ENCODE data around the gene EIF2S3. TPM values are rescaled to one million over a fixed set of nuclear protein-coding genes. Genes with fewer than 3 reads are reported as not detected.

The EIF2S3 gene
- total RNA-seq, 2 experiments from 2014 or later, result 197 to 202 TPM

DNA sequence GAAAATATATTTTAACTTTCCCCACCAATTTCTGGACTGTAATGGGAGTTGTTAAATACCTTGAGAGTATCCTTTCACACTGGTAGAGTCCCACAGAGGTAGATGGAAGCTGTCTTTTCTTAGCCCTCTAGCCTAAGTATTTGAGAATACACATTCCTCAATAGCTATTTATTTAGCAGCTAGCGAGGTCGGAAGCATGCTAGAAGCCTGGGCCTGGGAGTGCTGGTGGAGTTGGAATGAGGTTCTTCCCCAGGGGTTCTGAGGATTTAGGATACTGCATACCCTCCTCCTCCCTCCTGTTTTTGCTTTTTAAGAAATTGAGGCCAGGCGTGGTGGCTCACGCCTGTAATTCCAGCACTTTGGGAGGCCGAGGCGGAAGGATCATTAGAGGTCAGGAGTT is 26.8 kb upstream of the EIF2S3 start:
- no peaks in the 10 kb centered on the region for H3K36me3 ChIP-seq (ENCODE audit: insufficient read depth, low read length)
- no peak overlapping the region for H3K4me3 ChIP-seq (ENCODE audit: low read length)
- Mint-ChIP-seq H3K9me3 (no peaks in the 10 kb centered on the region), H3K27ac (no peak overlapping the region), H3K27me3 (no peaks in the 10 kb centered on the region), H3K4me3 (no peak overlapping the region), H3K4me1 (ENCODE audit: low read depth) (peaks cover 10% of the 10 kb centered on the region), H3K36me3 (ENCODE audit: low read depth) (peaks cover 4% of the 10 kb centered on the region)
- ATAC-seq (ENCODE audit: poor library complexity) (no peak), DNase-seq (no peak)
- peaks cover 1% of the 10 kb centered on the region for H3K4me1 ChIP-seq (ENCODE audit: insufficient read depth, low read length)
- intact Hi-C loops (cut with DNase I, micrococcal nuclease), result loop anchor here in 1 of 2 experiments (10.0 kb wide), 2 partner anchors 73 to 243 kb away; partner anchors contain the start of gene SAT1
- no peak overlapping the region for H3K27ac ChIP-seq (ENCODE audit: low read depth in 1 of 2, low read length in 2 of 2)
- POLR2A ChIA-PET, result interaction anchor here (1.3 kb wide), 1 partner anchor 26 kb away, joined by 4 read pairs; the partner anchor contains the start of gene EIF2S3
- CTCF ChIA-PET, result interaction anchor here (3.5 kb wide), 1 partner anchor 27 kb away, joined by 41 read pairs; the partner anchor contains the start of gene EIF2S3
- H3K9me3 ChIP-seq (ENCODE audit: control insufficient read depth in 1 of 2, insufficient read depth in 1 of 2, low read length in 2 of 2), result no peaks in the 10 kb centered on the region
- TF ChIP-seq, protein P1, sequence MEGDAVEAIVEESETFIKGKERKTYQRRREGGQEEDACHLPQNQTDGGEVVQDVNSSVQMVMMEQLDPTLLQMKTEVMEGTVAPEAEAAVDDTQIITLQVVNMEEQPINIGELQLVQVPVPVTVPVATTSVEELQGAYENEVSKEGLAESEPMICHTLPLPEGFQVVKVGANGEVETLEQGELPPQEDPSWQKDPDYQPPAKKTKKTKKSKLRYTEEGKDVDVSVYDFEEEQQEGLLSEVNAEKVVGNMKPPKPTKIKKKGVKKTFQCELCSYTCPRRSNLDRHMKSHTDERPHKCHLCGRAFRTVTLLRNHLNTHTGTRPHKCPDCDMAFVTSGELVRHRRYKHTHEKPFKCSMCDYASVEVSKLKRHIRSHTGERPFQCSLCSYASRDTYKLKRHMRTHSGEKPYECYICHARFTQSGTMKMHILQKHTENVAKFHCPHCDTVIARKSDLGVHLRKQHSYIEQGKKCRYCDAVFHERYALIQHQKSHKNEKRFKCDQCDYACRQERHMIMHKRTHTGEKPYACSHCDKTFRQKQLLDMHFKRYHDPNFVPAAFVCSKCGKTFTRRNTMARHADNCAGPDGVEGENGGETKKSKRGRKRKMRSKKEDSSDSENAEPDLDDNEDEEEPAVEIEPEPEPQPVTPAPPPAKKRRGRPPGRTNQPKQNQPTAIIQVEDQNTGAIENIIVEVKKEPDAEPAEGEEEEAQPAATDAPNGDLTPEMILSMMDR (IDR thresholded peaks at IDR 0.05), result no peak
- H3K27me3 ChIP-seq (ENCODE audit: control insufficient read depth in 1 of 2, insufficient read depth in 2 of 2, low read length in 2 of 2), result no peaks in the 10 kb centered on the region

DNA sequence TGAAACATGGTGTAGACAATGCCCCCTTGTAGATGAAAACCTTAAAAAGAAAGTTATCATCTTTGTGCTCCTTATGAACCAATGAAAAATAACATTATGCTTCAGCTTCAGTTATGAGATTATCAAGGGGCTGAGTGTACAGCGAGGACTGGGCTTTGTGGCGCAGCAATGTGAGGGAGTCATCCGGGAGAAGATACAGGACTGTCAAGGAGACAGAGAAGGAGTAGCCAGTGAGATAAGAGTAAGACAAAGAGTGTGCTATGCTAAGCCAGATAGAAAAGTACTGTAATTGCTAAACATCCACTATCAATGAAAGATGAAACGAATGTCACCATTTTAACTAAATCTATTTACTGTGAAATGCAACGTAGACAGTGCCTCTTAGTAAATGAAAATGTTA is 24.2 kb upstream of the EIF2S3 start:
- Mint-ChIP-seq H3K4me1 (ENCODE audit: low read depth) (peaks cover 4% of the 10 kb centered on the region), H3K4me3 (no peak overlapping the region), H3K27ac (no peak overlapping the region), H3K9me3 (no peaks in the 10 kb centered on the region), H3K27me3 (no peaks in the 10 kb centered on the region), H3K36me3 (ENCODE audit: low read depth) (no peaks in the 10 kb centered on the region)
- POLR2A ChIA-PET, result no interaction called here
- no peak overlapping the region for H3K27ac ChIP-seq (ENCODE audit: low read depth in 1 of 2, low read length in 2 of 2)
- CTCF ChIA-PET, result interaction anchor here (1.2 kb wide), 1 partner anchor 24 kb away, joined by 3 read pairs; the partner anchor contains the start of gene EIF2S3
- H3K4me1 ChIP-seq (ENCODE audit: insufficient read depth, low read length), result no peaks in the 10 kb centered on the region
- no peak for DNase-seq
- intact Hi-C loops (cut with DNase I, micrococcal nuclease), result no loop called here
- H3K27me3 ChIP-seq (ENCODE audit: control insufficient read depth in 1 of 2, insufficient read depth in 2 of 2, low read length in 2 of 2), result no peaks in the 10 kb centered on the region
- no peak overlapping the region for H3K4me3 ChIP-seq (ENCODE audit: low read length)
- TF ChIP-seq, protein P1 (IDR thresholded peaks at IDR 0.05), result no peak
- no peak for ATAC-seq (ENCODE audit: poor library complexity)
- no peaks in the 10 kb centered on the region for H3K36me3 ChIP-seq (ENCODE audit: insufficient read depth, low read length)
- H3K9me3 ChIP-seq (ENCODE audit: control insufficient read depth in 1 of 2, insufficient read depth in 1 of 2, low read length in 2 of 2), result no peaks in the 10 kb centered on the region

DNA sequence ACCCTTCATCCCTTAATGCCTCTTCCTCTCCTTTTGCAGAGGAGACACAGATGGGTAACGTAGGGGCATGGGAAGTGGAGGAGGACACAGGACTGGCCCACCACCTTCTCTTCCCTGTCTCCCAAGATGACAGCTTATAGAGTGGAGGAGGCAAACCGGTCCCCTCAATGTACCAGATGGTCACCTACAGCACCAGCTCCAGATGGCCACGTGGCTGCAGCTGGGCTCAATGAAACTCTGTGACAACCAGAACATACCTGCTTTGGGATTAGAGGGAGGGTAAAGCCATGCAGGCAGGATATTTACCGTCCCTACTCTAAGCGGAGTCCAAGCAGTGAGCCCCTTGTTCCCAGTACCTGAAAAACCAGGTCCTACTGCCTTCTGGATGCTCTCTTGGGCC is 20.3 kb upstream of the EIF2S3 start:
- no peak overlapping the region for H3K4me3 ChIP-seq (ENCODE audit: low read length)
- ChIA-PET CTCF (no interaction called here), POLR2A (no interaction called here)
- H3K36me3 ChIP-seq (ENCODE audit: insufficient read depth, low read length), result no peaks in the 10 kb centered on the region
- H3K27ac Mint-ChIP-seq, result no peak overlapping the region
- intact Hi-C loops (cut with DNase I, micrococcal nuclease), result no loop called here
- no peaks in the 10 kb centered on the region for H3K9me3 Mint-ChIP-seq
- TF ChIP-seq, protein P1 (IDR thresholded peaks at IDR 0.05), result no peak
- no peak for DNase-seq
- H3K27me3 ChIP-seq (ENCODE audit: control insufficient read depth in 1 of 2, insufficient read depth in 2 of 2, low read length in 2 of 2), result no peaks in the 10 kb centered on the region
- H3K27ac ChIP-seq (ENCODE audit: low read depth in 1 of 2, low read length in 2 of 2), result no peak overlapping the region
- H3K27me3 Mint-ChIP-seq, result no peaks in the 10 kb centered on the region
- H3K4me1 Mint-ChIP-seq (ENCODE audit: low read depth), result no peaks in the 10 kb centered on the region
- no peak for ATAC-seq (ENCODE audit: poor library complexity)
- no peaks in the 10 kb centered on the region for H3K36me3 Mint-ChIP-seq (ENCODE audit: low read depth)
- H3K4me3 Mint-ChIP-seq, result no peak overlapping the region
- no peaks in the 10 kb centered on the region for H3K9me3 ChIP-seq (ENCODE audit: control insufficient read depth in 1 of 2, insufficient read depth in 1 of 2, low read length in 2 of 2)
- H3K4me1 ChIP-seq (ENCODE audit: insufficient read depth, low read length), result no peaks in the 10 kb centered on the region
